GM12801 (cell line): ENCODE measurements around the gene USP2.

Experiments
- TF ChIP-seq, protein P1 (sequence below): IDR thresholded peaks from one replicate; pipeline ENCODE4 v1.5.1; 2011; ENCODE audit warnings: control low read depth; ENCODE audit not compliant: insufficient read length; ENCODE audit errors: extremely low read depth

USP2 gene

DNA sequence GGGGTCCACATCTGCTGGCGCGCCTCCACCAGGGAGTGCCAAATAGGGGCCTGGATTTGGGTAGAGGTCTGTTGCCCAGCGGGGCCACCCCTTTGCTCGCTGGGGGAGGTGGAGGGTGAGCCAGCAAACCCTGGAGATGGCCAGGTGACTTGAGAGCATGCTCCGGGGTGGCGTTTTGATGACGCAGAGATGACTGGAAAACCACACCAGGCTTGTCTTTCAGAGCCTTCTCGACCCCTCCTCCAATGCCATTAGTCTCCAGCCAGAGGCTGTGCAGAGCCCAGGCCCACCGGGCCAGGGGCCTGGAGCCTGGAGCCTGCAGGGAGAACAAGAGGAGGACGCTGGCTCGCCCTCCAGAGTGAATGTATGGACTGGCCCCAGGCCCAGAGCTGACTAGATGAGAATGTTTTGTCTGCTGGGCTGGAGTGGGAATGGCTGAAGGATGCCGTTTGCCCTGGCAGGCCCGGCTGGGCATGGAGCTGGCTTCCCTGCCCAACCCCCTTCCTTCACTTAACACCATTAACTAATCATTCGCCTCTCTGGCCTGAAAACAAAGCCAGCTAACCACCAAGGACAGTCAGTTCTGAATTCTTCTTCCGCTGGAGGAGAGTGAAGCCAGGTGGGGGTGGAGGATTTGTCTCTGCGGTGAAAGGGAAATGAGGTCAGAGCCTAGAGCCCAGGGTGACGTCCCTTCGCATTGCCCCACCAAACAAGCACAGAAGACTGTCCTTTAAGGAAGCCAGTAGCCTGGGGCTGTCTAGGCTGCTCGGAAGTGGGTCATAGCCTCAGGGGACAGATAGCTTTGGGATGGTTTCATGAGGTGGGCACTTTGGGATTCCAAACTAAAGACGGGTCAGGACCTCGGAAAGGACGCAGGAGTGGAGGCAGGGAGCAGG is 63.0 kb downstream of the USP2 start:
- TF ChIP-seq, protein P1, sequence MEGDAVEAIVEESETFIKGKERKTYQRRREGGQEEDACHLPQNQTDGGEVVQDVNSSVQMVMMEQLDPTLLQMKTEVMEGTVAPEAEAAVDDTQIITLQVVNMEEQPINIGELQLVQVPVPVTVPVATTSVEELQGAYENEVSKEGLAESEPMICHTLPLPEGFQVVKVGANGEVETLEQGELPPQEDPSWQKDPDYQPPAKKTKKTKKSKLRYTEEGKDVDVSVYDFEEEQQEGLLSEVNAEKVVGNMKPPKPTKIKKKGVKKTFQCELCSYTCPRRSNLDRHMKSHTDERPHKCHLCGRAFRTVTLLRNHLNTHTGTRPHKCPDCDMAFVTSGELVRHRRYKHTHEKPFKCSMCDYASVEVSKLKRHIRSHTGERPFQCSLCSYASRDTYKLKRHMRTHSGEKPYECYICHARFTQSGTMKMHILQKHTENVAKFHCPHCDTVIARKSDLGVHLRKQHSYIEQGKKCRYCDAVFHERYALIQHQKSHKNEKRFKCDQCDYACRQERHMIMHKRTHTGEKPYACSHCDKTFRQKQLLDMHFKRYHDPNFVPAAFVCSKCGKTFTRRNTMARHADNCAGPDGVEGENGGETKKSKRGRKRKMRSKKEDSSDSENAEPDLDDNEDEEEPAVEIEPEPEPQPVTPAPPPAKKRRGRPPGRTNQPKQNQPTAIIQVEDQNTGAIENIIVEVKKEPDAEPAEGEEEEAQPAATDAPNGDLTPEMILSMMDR, result no peak

DNA sequence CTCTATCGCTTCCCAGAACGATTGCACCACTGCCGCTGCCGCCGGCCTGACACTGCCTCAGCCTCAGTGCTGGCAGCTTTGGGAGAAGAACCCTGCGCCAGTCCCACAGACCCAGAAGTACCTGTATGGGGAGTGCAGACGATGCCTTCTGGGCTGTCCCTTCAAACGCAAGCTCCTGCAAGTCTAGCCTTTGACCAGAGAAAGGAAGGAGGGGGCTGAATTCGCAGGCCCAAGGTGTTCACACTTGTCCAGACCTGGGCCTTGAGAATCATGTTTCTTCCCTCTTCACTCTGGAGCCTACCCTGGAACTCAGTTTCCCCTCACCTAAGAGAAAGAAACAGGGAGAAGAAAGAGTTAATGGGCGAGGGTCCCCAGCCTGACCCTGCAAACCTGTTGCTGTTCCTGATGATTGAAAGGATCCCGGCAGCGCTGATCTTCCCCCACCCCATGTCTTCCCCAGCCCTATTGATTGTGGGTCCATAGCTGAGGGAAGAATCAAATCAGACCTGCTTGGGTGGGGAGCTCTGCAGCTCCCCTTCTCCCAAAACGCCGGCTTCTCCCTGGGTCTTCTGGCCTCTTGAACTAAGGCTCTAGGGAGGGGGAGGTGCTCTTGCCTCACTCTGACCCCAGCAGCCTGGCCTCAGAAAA is 63.8 kb downstream of the USP2 start:
- TF ChIP-seq, protein P1, result no peak

DNA sequence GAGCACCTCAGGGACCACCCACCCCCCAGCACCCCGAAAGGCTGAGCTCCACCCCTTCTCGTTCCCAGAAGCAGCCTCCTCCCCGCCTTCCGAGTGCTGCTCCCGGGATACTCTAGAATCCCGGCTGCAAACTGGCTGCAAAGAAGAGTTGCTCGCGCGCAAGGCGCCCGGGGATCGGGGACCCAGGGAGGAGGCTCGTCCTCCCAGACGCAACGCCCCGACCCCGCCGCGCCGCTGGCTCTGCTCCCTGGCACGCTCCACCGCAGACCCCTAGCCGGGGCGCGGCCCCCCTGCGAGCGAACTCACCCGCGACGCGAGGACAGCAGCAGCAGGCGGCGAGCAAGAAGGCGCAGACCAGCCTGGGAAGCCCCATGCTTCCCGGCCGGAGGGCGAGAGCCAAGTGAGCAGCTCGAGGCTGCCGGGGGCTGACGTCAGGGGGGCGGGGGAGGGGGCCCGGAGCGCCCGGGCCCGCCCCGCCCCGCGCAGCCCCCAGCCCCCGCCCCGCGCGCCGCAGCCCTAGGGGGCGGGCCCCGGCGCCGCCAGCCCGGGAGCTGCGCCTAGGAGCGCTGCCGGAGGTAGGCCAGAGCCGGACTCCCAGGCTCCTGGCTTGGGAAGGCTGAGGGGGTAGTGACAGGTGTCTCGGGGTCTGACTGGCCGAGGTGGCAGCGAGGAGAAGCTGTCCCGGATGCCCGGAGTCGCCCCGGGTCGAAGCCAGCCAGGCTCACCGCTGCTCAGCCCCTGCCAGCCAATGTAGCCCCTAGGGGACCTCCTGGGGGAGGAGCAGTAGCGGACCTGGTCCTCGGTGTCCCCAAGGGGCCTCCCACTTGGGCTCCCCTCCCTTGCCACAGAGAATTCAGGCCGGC is 64.5 kb downstream of the USP2 start, which contains the start of gene MCAM:
MCAM (minus strand) TSS at position 402 of the 863 bp plus-strand sequence; CDS start at position 373, 29 bp downstream.
- TF ChIP-seq, protein P1, result no peak

DNA sequence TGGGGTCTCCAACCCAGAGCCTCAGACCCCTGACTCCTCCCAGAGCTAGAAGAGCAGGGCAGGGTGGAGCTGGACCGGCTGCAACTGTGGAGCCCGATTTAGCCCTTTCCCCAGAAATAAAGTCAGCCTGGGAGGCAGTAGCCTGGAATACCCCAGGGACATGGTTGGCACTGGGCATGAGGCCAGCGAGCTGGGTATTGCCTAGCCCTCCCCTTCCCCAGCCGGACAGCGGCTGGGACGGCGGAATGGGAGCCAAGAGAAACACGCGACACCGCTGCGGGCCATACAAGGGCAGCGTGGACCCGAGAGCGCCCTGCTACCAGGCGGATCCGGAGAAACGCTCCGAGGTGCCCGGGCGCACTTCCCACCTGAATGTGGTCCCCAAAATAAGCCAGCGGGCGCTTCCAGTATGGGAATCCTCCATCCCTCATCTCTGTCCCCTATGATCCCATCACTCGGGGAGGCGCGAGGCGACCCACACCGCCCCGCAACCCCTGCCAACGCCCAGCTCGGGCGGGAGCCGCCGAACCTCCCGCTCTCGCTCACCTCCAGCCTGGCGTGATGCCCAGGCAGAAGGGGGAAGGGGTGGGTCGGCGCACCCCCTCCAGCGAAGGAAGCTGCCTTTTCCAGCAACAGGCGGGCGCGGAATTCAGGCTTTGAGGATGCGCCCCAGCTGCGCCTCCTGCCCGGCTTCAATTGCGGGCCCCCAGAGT is 65.3 kb downstream of the USP2 start:
- TF ChIP-seq, protein P1, result no peak

DNA sequence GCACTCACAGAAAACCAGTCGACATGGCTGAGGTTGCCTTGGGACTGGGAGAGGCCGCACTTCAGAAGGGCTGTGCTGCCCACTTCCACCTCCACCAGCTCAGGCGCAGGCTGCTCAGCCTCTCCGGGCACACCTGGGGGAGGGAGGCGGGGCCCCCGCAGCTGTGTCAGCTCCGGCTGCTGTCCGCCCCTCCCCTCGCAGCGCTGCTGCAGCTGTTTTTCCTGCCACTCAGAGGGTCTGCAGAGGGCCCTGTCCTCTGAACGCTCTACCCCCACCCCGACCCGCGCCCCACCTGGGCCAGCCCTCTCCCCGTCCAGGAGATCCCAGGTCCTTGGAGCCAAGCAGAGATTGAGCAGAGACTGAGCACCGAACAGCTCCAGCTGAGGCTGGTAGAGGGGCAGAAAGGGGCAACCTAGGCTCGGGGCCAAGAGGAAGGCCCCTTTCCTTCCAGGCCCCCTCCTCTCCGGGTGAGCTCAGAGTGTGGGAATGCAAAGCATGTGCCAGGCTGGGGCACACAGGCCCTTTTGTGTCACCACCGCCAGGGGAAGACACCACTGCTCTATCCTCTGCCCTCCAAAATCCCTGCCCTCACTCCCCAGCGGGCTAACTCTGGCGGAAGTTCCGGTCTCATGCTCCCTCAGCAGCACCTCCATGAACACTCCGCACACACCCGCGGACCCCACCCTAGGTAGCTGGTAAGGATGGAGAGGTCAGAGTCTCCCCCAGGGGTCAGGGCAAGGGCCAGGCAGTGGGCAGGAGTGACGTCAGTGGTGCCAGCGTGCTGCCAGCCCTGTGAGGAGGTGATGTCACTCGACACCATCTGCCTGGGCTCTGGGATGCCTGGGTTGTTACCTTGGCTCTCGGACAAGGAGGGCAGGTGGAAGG is 66.1 kb downstream of the USP2 start:
- TF ChIP-seq, protein P1, result no peak

DNA sequence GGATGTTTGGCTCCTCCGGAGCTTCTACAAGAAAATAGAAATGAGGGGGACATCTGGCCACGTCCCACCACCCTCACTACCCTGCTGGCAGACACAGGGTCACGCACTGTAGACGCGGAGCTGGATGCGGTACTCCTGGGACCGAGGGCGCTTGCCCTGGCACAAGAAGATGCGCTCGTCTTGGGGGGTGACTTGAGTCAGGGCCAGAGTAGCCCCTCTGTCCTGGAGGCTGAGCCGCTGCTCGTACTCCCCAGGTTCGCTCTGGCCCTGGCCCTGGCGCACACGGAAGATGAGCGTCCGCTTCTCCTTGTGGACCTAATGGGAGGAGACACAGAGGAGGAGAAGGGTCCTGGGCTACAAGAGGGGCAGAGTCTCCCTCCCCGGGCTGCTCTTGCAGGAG is 66.8 kb downstream of the USP2 start:
- TF ChIP-seq, protein P1, result no peak
